Gastrocnemius medialis (tissue), 4 donors: ENCODE data around the gene CMKLR1. TPM values are rescaled to one million over a fixed set of nuclear protein-coding genes. Genes with fewer than 3 reads are reported as not detected.

Experiments
- ATAC-seq, 2 donors: fragments of 150-250 bp; one replicate each; pipeline ENCODE4 v1.9.1; 2016
- DNase-seq, 2 donors: peaks; one replicate each; pipeline ENCODE4 v3.0.0-alpha.2; 2019
- H3K27ac ChIP-seq, 4 donors: fragments of 200-600 bp; sonication (generic); 1 replicate in 1 of 4; 2 replicates in 3 of 4; pipeline ENCODE4 v1.5.1; 2016 to 2018; ENCODE audit warnings: mild to moderate bottlenecking in 2 of 4, moderate library complexity in 1 of 4
- H3K27me3 ChIP-seq, 3 donors: fragments of 200-600 bp; sonication (generic) in 2 of 3; 1 replicate in 1 of 3; 2 replicates in 2 of 3; pipeline versions ENCODE4 v1.5.1 to v1.6.0; 2016 to 2019; ENCODE audit warnings: mild to moderate bottlenecking in 1 of 3, moderate library complexity in 1 of 3
- H3K36me3 ChIP-seq, 2 donors: fragments of 200-600 bp; sonication (generic) in 1 of 2; one replicate each; pipeline ENCODE4 v1.5.1; 2017 to 2018
- H3K4me1 ChIP-seq, 2 donors: fragments of 200-600 bp; sonication (generic) in 1 of 2; one replicate each; pipeline ENCODE4 v1.5.1; 2016 to 2017; ENCODE audit warnings: mild to moderate bottlenecking in 2 of 2
- H3K4me3 ChIP-seq, 4 donors: fragments of 200-600 bp; sonication (generic) in 3 of 4; 1 replicate in 1 of 4; 2 replicates in 3 of 4; pipeline ENCODE4 v1.5.1; 2016 to 2019; ENCODE audit warnings: mild to moderate bottlenecking in 2 of 4
- H3K9me3 ChIP-seq, 3 donors: fragments of 200-600 bp; sonication (generic) in 2 of 3; 1 replicate in 1 of 3; 2 replicates in 2 of 3; pipeline ENCODE4 v1.5.1; 2016 to 2019
- POLR2A ChIP-seq, 2 donors: fragments of 450-650 bp; IDR thresholded peaks; one replicate each; pipeline ENCODE4 v1.6.1; 2017; ENCODE audit warnings: antibody characterized with exemption in 2 of 2, mild to moderate bottlenecking in 2 of 2, moderate library complexity in 2 of 2
- in situ Hi-C, 4 donors: fragments of 200-750 bp; cut with MboI; loops; one replicate each; pipeline versions ENCODE4 v1.15.0 to v1.8.0; 2017; ENCODE audit warnings: low sequenced_read_pairs in 4 of 4
- intact Hi-C: fragments of 100-400 bp; cut with DNase I; formaldehyde crosslinking; loops from one replicate; pipeline ENCODE4 v1.15.1; 2023; ENCODE audit warnings: low total_unique reads
- total RNA-seq, 4 donors: library from RNA; depleted of rRNA; stranded (reverse); fragments of >200 nt; gene quantifications; one replicate each; pipeline versions ENCODE4 v1.1.0 to v1.2.3, GENCODE V29; 2016
- TF ChIP-seq, protein P1 (sequence below), 5 experiments: fragments of 450-650 bp in 3 of 5; fragments of 200-600 bp in 2 of 5; sonication (generic) in 2 of 5; IDR thresholded peaks in 4 of 5; conservative IDR thresholded peaks in 1 of 5; 1 replicate in 4 of 5; 2 replicates in 1 of 5; pipeline ENCODE4 v1.5.1; 2016 to 2019; ENCODE audit warnings: antibody characterized with exemption in 5 of 5, mild to moderate bottlenecking in 3 of 5, moderate library complexity in 3 of 5

CMKLR1 gene
- total RNA-seq, 4 donors from 2014 or later, result 2.5 to 5.6 (median 4.4) TPM

DNA sequence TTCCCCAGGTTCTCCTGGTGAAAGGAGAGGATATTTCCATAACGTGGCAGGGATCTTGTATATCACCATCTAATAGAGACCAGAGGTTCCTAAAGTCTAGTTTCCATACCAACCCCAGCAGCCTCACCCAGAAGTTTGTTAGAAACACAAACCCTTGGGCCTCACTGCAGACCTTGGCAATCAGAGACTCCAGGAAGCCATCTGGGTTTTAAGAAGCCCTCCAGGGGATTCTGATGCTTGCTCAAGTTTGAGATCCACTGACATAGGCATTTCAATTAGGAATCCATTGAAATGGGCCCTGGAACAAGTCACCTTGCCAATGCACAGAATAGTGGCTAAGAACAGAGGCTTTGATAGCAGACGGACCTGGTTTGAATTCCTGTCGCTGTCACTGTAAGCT lies 2.2 kb upstream of the CMKLR1 start:
- no peak for ATAC-seq
- in situ Hi-C loops (no loop called here), intact Hi-C loops (no loop called here)
- no peaks in the 10 kb centered on the region for H3K4me1 ChIP-seq
- no peak overlapping the region for H3K4me3 ChIP-seq
- H3K27me3 ChIP-seq, result peaks cover 0 to 10% (median 0%) of the 10 kb centered on the region in 3 donors
- DNase-seq, result no peak
- H3K27ac ChIP-seq, result no peak overlapping the region
- H3K9me3 ChIP-seq, result no peaks in the 10 kb centered on the region
- TF ChIP-seq POLR2A (IDR thresholded peaks at IDR 0.05), result no peak
- TF ChIP-seq, protein P1, sequence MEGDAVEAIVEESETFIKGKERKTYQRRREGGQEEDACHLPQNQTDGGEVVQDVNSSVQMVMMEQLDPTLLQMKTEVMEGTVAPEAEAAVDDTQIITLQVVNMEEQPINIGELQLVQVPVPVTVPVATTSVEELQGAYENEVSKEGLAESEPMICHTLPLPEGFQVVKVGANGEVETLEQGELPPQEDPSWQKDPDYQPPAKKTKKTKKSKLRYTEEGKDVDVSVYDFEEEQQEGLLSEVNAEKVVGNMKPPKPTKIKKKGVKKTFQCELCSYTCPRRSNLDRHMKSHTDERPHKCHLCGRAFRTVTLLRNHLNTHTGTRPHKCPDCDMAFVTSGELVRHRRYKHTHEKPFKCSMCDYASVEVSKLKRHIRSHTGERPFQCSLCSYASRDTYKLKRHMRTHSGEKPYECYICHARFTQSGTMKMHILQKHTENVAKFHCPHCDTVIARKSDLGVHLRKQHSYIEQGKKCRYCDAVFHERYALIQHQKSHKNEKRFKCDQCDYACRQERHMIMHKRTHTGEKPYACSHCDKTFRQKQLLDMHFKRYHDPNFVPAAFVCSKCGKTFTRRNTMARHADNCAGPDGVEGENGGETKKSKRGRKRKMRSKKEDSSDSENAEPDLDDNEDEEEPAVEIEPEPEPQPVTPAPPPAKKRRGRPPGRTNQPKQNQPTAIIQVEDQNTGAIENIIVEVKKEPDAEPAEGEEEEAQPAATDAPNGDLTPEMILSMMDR (IDR thresholded peaks at IDR 0.05 in 4 of 5, conservative IDR thresholded peaks at IDR 0.05 in 1 of 5), result no peak
- H3K36me3 ChIP-seq, result no peaks in the 10 kb centered on the region

DNA sequence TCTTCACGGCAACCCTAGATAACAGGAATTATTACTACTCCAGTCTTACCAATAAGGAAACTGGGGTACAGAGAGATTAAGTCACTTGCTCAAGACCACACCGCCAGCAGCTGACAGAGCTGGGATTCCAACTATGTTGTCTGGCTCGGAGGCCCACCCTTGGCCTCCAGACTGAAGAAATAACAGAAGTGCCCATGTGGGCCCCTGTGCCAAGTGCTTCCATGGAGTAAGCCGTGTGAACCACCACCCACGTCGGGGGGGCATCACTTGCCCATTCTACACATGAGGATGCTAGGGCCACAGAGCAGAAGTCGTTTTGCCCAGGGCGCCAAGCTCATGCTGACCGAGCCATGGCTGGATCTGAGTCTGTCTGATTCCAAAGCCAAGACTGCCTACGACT lies 926 bp upstream of the CMKLR1 start:
- Histone ChIP-seq H3K27ac (no peak overlapping the region), H3K9me3 (no peaks in the 10 kb centered on the region), H3K27me3 (peaks cover 0 to 10% (median 0%) of the 10 kb centered on the region in 3 donors), H3K36me3 (no peaks in the 10 kb centered on the region), H3K4me3 (no peak overlapping the region), H3K4me1 (no peaks in the 10 kb centered on the region)
- ATAC-seq (no peak), DNase-seq (no peak)
- in situ Hi-C loops, result no loop called here
- intact Hi-C loops, result no loop called here
- TF ChIP-seq, protein P1 (IDR thresholded peaks at IDR 0.05 in 4 of 5, conservative IDR thresholded peaks at IDR 0.05 in 1 of 5), result no peak
- no peak for TF ChIP-seq POLR2A (IDR thresholded peaks at IDR 0.05)

DNA sequence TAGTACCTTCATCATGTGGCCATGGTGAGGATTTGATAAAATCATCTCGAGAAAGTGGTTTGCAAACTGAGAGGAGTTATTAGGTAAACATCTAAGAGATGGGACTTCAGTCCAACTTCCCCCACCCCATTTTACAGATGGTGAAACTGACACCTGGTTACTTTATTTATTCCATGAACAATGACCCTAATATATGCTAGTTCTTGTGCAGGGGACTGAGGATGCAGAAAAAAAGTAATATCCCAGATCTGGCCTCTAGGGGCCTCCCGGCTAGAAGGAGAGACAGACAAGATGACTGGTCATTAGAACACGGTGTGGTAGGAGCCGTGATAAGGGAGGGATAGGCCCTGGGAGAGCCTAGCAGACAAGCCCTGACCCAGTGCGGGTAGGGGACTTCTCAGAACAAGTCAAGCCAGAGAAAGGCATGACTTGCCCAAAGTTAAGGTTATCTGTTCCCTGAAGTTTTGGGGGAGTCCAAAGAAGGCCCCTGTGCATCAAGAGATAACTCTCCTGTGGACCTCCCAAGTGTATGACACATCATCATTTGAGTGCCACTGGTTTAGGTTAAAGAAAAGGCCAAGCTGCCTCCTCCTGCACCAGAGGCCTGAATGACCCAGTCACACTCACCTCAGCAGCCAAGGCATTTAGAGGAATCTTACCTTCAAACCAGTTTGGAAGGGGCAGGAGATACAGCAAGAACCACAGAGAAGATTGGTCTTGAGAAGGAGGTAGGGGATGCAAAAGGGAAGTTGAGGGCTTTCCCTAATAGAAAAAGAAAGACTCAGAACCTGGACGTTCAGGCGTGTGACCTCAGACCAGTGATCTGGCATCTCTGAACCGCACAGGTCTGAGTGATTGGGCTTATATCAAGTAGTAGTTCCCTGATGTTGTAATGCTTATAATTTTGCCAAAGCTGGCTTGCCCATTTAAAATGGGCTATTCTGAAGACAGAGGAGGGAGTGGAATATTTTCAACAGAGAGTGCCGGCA lies 1.6 kb downstream of the CMKLR1 start:
- DNase-seq (no peak), ATAC-seq (no peak)
- intact Hi-C loops (no loop called here), in situ Hi-C loops (no loop called here)
- peak overlapping the region in 3 of 4 donors; percentile 8 to 39 (median 25) for H3K4me3 ChIP-seq
- no peaks in the 10 kb centered on the region for H3K9me3 ChIP-seq
- peak overlapping the region in 3 of 4 donors; percentile 46 to 57 (median 49) for H3K27ac ChIP-seq
- TF ChIP-seq, protein P1 (IDR thresholded peaks at IDR 0.05 in 4 of 5, conservative IDR thresholded peaks at IDR 0.05 in 1 of 5), result no peak
- TF ChIP-seq POLR2A (IDR thresholded peaks at IDR 0.05), result no peak
- H3K4me1 ChIP-seq, result peaks cover 0 to 5% of the 10 kb centered on the region in 2 donors
- no peaks in the 10 kb centered on the region for H3K36me3 ChIP-seq
- peaks cover 0 to 10% (median 0%) of the 10 kb centered on the region in 3 donors for H3K27me3 ChIP-seq

DNA sequence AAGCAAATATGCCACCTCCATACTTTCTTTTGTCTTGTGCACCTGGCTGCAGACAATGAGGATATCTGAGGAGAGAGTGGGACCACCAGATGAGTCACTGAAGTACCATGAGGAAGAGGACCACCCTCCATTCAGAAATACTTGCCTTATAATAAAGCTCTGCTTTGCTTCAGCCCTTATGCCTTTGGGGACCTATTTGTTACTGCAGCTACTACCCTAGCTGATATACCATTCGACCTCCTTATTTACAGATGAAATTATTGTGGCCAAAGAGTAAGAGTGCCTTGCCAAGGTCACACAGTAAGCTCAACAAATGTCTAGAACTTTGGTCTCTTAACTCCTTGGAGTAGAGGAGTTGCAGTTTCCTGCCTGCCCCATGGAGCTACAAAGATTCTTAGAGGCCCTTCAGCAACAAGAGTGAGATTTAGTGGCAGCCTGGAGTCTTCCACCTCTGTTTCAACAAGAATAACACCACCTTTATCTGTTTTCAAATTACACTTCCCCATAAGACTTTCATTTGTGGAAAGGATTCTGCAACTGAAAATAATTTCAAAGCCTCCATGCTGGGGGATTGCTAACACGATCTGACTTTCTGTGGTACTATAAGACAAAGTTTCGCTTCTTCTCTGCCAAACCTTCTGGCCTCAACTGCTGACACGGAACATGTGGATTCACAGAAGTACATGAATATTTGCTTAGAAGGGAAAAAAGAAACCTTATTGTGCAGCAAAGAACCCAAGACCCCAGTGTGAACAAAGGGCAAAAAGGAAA lies 3.6 kb downstream of the CMKLR1 start:
- DNase-seq (no peak), ATAC-seq (no peak)
- Histone ChIP-seq H3K27ac (peak overlapping the region in 1 of 4 donors; percentile 9), H3K9me3 (no peaks in the 10 kb centered on the region), H3K36me3 (no peaks in the 10 kb centered on the region), H3K4me3 (no peak overlapping the region), H3K4me1 (peaks cover 0 to 5% of the 10 kb centered on the region in 2 donors), H3K27me3 (peaks cover 0 to 10% (median 0%) of the 10 kb centered on the region in 3 donors)
- no peak for TF ChIP-seq POLR2A (IDR thresholded peaks at IDR 0.05)
- TF ChIP-seq, protein P1 (IDR thresholded peaks at IDR 0.05 in 4 of 5, conservative IDR thresholded peaks at IDR 0.05 in 1 of 5), result no peak
- intact Hi-C loops (no loop called here), in situ Hi-C loops (no loop called here)
